HepG2 (cell line): Measurements from ENCODE around the gene SRPK3. TPM values are rescaled to one million over a fixed set of nuclear protein-coding genes. Genes with fewer than 3 reads are reported as not detected.

Experiments
- ATF1 ChIP-seq: IDR thresholded peaks from 2 replicates; pipeline ENCODE4 v1.6.1; 2016; ENCODE audit warnings: mild to moderate bottlenecking, control low read depth
- ATF2 ChIP-seq: sonication (generic); formaldehyde crosslinking; IDR thresholded peaks from 2 replicates; pipeline ENCODE4 v1.4.0; 2020; ENCODE audit warnings: missing genetic modification reagents
- KMT2B ChIP-seq: IDR thresholded peaks from 2 replicates; pipeline ENCODE4 v1.6.1; 2016; ENCODE audit warnings: missing genetic modification reagents, missing compliant biosample characterization
- MAZ ChIP-seq, 2 experiments: sonication (generic) in 1 of 2; formaldehyde crosslinking in 1 of 2; IDR thresholded peaks; 2 replicates each; pipeline versions ENCODE4 v1.5.0 to v1.6.1; 2012 to 2020; ENCODE audit warnings: low read depth in 2 of 2, mild to moderate bottlenecking in 2 of 2, borderline replicate concordance in 1 of 2, improper control_type of control experiment in 1 of 2, low read length in 1 of 2, missing genetic modification reagents in 1 of 2, moderate library complexity in 1 of 2
- MTERF4 ChIP-seq: sonication (generic); formaldehyde crosslinking; IDR thresholded peaks from 2 replicates; pipeline ENCODE4 v1.8.0; 2023; ENCODE audit warnings: mild to moderate bottlenecking, missing genetic modification reagents
- SPEN ChIP-seq: sonication (generic); formaldehyde crosslinking; IDR thresholded peaks from 2 replicates; pipeline ENCODE4 v1.5.1; 2020; ENCODE audit warnings: low read depth, mild to moderate bottlenecking, missing genetic modification reagents
- SRSF1 ChIP-seq: fragments of 200-400 bp; formaldehyde crosslinking; optimal IDR thresholded peaks from 2 replicates; pipeline ENCODE3; 2017; ENCODE audit warnings: mild to moderate bottlenecking, low read depth, low read length, moderate library complexity
- XBP1 ChIP-seq: sonication (generic); formaldehyde crosslinking; IDR thresholded peaks from 2 replicates; pipeline ENCODE4 v1.5.0; 2020; ENCODE audit warnings: missing genetic modification reagents
- ZFY ChIP-seq: sonication (generic); formaldehyde crosslinking; IDR thresholded peaks from 2 replicates; pipeline ENCODE4 v1.4.0; 2020; ENCODE audit warnings: missing genetic modification reagents
- ZNF44 ChIP-seq: sonication (generic); formaldehyde crosslinking; IDR thresholded peaks from 2 replicates; pipeline ENCODE4 v1.5.1; 2020; ENCODE audit warnings: mild to moderate bottlenecking, missing genetic modification reagents
- ZNF639 ChIP-seq: conservative IDR thresholded peaks from 2 replicates; pipeline ENCODE4 v1.6.1; 2018; ENCODE audit warnings: missing genetic modification reagents
- polyA plus RNA-seq, 8 experiments: library from polyadenylated mRNA; depleted of rRNA in 3 of 8; stranded (reverse) in 7 of 8; unstranded in 1 of 8; fragments of >200 nt; fragmentation: Illumina TruSeq in 4 of 8; extraction: Trizol in 4 of 8; gene quantifications; 2 replicates each; pipeline versions ENCODE4 v1.2.1 to v1.2.3, GENCODE V29; 2011 to 2016; ENCODE audit warnings: low read depth in 4 of 8, missing spikeins in 1 of 8, mixed read lengths in 1 of 8; ENCODE audit not compliant: insufficient read depth in 1 of 8
- total RNA-seq, 5 experiments: library from RNA; depleted of rRNA; stranded (reverse); fragments of >200 nt; fragmentation: Illumina TruSeq; extraction: Trizol; gene quantifications; 2 replicates each; pipeline ENCODE4 v1.2.3, GENCODE V29; 2016; ENCODE audit warnings: low read depth in 1 of 5
- TF ChIP-seq, protein P1 (sequence below): IDR thresholded peaks from 2 replicates; pipeline ENCODE4 v1.6.1; 2016; ENCODE audit warnings: low read depth, missing genetic modification reagents, missing compliant biosample characterization
- TF ChIP-seq, protein P2 (sequence below): sonication (generic); formaldehyde crosslinking; IDR thresholded peaks from 2 replicates; pipeline ENCODE4 v1.5.1; 2020; ENCODE audit warnings: mild to moderate bottlenecking, missing genetic modification reagents, moderate library complexity
- TF ChIP-seq, protein P3 (sequence below): IDR thresholded peaks from 2 replicates; pipeline ENCODE4 v1.6.1; 2016; ENCODE audit warnings: missing compliant biosample characterization, missing genetic modification reagents, borderline replicate concordance

SRPK3 gene
- total and polyA plus RNA-seq, 2 of the 13 experiments (the other 11 are each of a cell fraction or from before 2014, with no cell fraction given) = 0.22 to 0.30 TPM

DNA sequence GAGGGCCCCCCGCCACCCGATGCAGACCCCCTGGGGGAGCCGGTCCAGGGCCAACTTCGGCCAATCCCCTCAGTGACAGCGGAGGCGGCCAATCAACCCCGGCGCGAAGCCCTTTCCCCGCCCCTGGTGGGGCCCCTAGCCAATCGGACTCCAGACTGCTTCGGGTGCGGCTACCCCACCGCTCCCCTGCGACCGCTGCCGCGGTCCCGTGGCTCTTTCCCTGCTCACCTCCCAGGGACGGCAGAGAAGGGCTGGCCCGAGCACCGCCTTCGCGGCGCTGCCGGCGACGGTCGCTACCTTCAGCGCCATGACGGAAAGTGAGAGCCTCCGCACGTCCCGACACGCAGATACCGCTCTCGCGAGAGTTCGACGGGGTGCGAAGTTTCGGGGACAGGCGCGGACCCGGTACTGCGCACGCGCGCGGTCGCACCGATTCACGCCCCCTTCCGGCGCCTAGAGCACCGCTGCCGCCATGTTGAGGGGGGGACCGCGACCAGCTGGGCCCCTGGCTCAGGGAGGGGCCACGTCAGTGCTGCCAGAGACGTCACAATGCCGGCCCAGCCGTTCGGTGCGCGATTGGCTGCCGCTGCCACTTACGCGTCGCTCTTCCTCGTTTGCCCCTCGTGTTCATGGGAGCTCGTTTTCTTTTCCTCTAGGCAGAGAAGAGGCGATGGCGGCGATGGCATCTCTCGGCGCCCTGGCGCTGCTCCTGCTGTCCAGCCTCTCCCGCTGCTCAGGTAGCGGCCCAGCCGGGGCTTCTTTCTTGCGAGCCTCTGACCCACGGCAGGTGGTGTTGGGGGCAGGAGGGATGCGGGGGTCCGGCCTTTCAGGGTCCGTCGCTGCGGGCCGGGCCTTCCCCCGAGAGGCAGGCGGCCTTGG lies 13.4 kb downstream of the SRPK3 start, which contains the start of the genes IDH3G and SSR4 (continued):
- TF ChIP-seq, protein P1, sequence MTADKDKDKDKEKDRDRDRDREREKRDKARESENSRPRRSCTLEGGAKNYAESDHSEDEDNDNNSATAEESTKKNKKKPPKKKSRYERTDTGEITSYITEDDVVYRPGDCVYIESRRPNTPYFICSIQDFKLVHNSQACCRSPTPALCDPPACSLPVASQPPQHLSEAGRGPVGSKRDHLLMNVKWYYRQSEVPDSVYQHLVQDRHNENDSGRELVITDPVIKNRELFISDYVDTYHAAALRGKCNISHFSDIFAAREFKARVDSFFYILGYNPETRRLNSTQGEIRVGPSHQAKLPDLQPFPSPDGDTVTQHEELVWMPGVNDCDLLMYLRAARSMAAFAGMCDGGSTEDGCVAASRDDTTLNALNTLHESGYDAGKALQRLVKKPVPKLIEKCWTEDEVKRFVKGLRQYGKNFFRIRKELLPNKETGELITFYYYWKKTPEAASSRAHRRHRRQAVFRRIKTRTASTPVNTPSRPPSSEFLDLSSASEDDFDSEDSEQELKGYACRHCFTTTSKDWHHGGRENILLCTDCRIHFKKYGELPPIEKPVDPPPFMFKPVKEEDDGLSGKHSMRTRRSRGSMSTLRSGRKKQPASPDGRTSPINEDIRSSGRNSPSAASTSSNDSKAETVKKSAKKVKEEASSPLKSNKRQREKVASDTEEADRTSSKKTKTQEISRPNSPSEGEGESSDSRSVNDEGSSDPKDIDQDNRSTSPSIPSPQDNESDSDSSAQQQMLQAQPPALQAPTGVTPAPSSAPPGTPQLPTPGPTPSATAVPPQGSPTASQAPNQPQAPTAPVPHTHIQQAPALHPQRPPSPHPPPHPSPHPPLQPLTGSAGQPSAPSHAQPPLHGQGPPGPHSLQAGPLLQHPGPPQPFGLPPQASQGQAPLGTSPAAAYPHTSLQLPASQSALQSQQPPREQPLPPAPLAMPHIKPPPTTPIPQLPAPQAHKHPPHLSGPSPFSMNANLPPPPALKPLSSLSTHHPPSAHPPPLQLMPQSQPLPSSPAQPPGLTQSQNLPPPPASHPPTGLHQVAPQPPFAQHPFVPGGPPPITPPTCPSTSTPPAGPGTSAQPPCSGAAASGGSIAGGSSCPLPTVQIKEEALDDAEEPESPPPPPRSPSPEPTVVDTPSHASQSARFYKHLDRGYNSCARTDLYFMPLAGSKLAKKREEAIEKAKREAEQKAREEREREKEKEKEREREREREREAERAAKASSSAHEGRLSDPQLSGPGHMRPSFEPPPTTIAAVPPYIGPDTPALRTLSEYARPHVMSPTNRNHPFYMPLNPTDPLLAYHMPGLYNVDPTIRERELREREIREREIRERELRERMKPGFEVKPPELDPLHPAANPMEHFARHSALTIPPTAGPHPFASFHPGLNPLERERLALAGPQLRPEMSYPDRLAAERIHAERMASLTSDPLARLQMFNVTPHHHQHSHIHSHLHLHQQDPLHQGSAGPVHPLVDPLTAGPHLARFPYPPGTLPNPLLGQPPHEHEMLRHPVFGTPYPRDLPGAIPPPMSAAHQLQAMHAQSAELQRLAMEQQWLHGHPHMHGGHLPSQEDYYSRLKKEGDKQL = peak; percentile 10; the same call in 1 of the 2 replicates
- no peak for TF ChIP-seq MAZ (IDR thresholded peaks at IDR 0.05; ENCODE audit: borderline replicate concordance, low read depth, low read length)
- TF ChIP-seq MAZ (CRISPR knock-in tag; IDR thresholded peaks at IDR 0.05; ENCODE audit: low read depth) = peak; percentile 56
- 0 out of 2 replicates have a peak, but pooled peaks have one; percentile 67 for TF ChIP-seq MTERF4 (CRISPR knock-in tag)
- peak; percentile 56 for TF ChIP-seq SRSF1
- peak; percentile 79 for TF ChIP-seq ZNF639 (CRISPR knock-in tag)
- TF ChIP-seq SPEN (CRISPR knock-in tag) = peak; percentile 74
- 0 out of 2 replicates have a peak, but pooled peaks have one; percentile 46 for TF ChIP-seq ZNF44 (CRISPR knock-in tag)
- peak; percentile 78 for TF ChIP-seq KMT2B (CRISPR knock-in tag)
- TF ChIP-seq ATF2 (CRISPR knock-in tag) = peak; percentile 20; the same call in 1 of the 2 replicates
- TF ChIP-seq, protein P2, sequence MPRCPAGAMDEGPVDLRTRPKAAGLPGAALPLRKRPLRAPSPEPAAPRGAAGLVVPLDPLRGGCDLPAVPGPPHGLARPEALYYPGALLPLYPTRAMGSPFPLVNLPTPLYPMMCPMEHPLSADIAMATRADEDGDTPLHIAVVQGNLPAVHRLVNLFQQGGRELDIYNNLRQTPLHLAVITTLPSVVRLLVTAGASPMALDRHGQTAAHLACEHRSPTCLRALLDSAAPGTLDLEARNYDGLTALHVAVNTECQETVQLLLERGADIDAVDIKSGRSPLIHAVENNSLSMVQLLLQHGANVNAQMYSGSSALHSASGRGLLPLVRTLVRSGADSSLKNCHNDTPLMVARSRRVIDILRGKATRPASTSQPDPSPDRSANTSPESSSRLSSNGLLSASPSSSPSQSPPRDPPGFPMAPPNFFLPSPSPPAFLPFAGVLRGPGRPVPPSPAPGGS (CRISPR knock-in tag) = peak; percentile 79; the same call in 1 of the 2 replicates
- peak; percentile 92; the same call in 1 of the 2 replicates for TF ChIP-seq XBP1 (CRISPR knock-in tag)
- TF ChIP-seq, protein P3, sequence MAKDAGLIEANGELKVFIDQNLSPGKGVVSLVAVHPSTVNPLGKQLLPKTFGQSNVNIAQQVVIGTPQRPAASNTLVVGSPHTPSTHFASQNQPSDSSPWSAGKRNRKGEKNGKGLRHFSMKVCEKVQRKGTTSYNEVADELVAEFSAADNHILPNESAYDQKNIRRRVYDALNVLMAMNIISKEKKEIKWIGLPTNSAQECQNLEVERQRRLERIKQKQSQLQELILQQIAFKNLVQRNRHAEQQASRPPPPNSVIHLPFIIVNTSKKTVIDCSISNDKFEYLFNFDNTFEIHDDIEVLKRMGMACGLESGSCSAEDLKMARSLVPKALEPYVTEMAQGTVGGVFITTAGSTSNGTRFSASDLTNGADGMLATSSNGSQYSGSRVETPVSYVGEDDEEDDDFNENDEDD = peak; percentile 83
- peak; percentile 85 for TF ChIP-seq ATF1 (CRISPR knock-in tag)
- peak; percentile 64 for TF ChIP-seq ZFY (CRISPR knock-in tag)
